Activated T-helper 9 cell treated with anti-CD3 and anti-CD28 coated beads, Interleukin-2, amount 50 U/mL, for 16 hours (primary cell): ENCODE measurements around the gene SCAMP4.
"Not testable (repeated sequence)": the region's sequence is repeated elsewhere in the genome, so short reads cannot be mapped to it uniquely, and the experiment has no call there.

ENCODE experiments used
- DNase-seq: peaks from one replicate; pipeline ENCODE4 v3.0.0-alpha.2; 2020; ENCODE audit warnings: low read depth

The SCAMP4 gene

DNA sequence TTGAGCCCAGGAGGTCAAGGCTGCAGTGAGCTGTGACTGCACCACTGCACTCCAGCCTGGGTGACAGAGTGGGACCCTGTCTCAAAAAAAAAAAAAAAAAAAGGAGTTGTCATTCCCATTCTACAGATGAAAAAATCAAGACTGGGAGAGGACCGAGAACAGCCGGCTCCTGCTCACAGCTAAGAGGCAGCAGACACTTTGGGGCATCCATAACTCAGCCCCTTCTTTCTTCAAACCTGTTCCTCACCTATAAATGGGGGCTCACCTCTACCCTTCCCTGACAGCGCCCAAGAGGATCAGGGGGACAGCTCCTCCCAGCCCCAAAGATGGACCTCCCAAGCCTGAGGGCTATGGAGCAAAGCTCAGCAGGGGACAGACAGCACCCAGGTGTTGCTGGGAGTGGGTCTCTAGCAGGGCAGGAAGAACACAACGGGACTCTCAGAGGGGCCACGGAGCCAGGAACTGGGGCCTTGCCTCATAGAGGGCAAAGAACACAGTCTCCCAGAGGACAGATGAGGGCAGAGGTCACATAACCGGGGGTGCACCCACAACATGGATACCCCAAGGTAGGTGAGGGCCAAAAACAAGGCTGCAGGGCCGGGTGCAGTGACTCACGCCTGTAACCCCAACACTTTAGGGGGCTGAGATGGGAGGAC, 38.4 kb upstream of the SCAMP4 start:
- DNase-seq = no peak

DNA sequence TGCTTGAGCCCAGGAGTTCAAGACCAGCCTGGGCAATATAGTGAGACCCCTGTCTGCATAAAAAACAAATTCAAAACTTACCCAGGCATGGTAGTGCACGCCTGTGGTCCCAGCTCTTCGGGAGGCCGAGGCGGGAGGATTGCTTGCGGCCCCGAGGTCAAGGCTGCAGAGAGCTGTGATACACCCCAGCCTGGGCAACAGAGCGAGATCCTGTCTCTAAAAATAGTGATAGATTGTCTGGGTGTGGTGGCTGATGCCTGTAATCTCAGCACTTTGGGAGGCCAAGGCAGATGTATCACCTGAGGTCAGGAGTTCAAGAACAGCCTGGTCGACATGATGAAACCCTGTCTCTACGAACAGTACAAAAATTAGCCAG, 37.9 kb upstream of the SCAMP4 start:
- DNase-seq = no peak

DNA sequence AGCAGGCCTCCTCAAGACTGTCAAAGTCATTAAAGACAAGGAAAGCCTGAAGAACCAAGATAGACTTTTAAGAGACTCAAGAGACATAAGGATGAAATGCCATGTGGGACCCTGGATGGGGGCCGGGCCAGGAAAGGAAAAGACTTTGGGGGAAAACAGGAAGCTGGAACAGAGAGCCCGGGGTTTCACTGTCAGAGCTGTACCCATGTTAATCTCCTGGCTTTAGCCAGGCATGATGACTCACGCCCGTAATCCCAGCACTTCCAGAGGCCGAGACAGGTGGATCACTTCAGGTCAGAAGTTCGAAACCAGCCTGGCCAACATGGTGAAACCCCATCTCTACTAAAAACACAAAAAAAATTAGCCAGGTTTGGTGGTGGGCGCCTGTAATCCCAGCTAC, 36.2 kb upstream of the SCAMP4 start:
- no peak for DNase-seq

DNA sequence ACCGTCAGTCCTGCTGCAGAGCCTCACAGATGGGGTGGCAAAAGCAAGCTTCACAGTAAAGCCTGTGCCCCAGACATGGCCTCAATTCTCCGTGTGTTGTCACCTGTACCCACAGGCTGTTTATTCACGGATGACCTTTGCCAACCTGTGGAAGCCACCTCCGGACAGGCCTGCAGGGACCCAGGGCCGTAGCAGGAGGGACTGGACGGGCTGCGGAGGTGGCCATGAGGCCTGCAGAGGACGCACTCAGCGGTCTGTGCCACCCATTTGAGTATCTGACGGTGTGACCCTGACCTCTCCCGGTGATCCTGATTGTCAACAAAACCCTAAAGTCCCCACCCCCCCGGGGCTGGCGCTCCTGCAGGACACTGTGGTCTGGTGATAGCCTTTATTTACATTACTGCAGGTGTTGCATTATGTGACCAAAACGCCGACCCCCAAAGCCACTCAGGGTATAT, 34.0 kb upstream of the SCAMP4 start:
- DNase-seq = no peak

DNA sequence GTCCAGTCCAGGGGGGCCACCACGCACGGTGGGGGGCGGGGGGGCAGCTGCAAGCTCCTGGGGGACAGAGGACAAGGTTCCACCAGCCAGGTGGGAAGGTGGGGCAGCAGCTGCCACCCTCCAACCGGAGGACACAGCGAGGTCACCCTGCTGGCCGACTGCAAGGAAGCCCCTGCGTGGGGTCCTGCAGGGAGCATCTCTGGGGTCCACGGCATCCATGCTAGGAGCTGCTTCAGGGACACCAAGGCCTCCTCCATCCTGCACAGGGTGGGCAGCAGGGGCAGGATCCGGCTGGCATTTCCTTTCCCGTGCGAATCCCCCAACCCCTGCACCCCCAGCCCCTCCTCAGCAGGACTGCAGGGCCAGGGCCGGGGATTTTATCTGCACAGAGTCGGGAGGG, 33.6 kb upstream of the SCAMP4 start:
- DNase-seq = no peak

DNA sequence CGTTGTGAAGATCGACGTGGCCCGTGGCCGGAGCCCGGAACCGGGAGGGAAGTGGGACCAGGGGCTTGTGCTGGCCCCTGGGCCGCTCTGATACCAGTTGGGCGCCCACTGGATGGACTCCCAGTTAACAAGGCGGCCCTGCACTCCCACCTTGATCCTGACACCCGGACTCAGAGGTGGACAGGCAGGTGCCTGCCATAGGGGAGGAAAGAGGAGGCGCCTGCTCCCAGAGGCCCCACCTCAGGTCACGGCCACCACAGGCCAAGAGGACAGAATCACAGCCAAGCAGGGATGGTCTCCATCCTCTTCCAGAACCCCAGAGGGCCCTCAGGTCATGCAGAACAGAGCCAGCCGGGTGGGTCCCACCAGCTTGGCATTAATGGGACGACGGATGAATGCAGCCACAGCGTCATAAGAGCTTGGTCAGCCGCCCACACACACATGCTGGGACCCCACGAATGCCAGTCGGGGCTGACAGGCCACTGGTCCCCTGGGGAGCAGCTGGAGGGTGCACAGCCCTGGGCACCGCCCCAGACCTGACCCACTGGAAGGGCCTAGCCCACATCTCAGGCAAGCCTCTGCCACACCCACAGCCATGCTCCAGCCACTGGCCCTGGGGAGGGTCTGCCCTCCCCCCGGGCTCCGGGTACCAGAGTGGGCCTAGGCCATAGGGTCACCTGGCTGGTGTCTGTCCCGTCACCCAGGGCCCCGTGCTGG, 32.2 kb upstream of the SCAMP4 start:
- no peak for DNase-seq

DNA sequence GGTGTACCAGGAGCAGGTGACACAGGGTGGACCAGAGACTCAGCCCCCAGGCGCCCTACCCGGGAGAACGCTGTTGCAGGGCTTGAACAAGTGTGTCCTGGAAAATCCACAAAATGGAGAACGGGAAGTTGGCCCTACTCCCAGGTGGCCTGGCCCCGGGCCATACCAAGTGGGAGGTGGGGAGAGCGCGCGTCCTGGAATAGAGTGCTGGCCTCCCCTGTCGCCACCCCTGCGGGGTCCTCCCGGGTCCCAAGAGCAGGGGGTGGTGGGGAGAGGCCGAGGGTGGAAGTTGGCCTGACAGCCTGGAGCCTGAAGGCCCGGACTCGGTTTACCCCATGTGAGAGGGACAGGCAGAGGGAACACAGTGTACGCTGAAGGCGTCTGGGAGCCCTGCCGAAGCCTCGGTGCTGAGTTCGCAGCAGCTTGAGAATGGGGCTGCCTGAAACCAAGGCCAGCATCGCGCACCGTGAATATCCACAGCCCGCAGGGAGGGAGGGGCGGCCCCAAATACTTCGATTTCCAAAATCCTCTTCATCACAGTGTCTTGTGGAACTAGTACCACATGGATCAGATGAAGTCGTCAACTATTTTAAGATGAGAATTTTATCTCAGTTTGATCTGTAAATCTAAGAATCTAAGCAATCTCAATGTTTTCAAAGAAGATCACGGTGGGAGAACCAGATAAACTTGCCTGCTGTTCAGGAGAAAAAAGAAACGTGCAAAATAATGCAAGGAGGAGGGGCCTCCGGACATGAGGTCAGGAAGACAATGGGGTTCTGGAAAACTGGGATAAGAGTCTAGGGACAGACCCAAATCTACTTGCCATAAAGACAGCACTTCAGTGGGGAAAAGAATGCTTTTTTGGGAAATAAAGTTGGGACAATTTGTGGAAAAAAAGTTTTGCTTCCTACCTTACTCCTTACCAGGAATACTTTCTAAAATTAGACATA, 31.4 kb upstream of the SCAMP4 start:
- no peak for DNase-seq

DNA sequence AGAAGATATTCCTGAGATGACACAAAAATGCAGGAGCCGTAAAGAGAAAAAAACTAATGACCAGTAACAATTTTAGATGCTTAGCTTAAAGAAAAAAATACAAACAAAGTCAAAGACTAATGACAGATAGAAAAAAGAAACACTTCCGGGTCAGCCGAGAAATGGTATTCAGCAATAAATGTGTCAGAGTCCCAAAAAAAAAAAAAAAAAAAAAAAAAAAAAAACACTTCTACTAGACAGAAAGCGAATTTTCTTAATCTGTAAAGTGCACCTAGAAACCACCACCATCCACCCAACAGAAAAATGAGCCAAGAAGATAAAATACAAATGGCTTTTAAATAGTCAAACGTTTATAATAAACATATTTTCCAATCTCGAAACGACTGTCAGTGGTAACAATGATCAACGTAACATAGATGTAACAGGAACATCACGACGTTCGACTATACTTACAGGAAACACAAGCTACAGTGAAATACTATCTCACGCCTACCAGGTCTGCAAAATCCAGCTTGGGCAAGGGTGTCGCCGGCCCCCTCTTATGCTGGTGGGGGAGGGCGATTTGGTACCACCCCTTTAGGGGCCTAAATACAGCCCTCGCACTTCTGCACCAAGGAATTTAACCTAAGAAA, 30.5 kb upstream of the SCAMP4 start:
- DNase-seq = no peak

DNA sequence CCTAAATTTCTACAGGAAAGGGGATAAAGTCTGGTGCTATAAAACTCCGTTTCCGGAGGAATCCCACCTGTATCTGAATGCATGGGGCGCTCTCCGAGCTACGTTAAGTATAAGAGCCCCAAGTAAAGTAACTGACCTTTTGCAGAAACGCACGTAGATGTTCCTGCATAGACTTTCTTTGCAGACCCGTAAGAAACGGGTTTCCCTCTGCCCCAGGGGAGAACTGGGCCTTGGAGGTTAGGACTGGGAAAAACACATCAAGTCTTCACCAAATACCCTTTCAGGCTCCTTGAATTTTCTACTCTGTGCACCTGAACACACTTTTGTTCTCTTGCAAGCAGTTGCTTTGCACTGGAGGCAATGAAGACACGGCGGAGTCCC, 29.9 kb upstream of the SCAMP4 start:
- not testable (repeated sequence) for DNase-seq

DNA sequence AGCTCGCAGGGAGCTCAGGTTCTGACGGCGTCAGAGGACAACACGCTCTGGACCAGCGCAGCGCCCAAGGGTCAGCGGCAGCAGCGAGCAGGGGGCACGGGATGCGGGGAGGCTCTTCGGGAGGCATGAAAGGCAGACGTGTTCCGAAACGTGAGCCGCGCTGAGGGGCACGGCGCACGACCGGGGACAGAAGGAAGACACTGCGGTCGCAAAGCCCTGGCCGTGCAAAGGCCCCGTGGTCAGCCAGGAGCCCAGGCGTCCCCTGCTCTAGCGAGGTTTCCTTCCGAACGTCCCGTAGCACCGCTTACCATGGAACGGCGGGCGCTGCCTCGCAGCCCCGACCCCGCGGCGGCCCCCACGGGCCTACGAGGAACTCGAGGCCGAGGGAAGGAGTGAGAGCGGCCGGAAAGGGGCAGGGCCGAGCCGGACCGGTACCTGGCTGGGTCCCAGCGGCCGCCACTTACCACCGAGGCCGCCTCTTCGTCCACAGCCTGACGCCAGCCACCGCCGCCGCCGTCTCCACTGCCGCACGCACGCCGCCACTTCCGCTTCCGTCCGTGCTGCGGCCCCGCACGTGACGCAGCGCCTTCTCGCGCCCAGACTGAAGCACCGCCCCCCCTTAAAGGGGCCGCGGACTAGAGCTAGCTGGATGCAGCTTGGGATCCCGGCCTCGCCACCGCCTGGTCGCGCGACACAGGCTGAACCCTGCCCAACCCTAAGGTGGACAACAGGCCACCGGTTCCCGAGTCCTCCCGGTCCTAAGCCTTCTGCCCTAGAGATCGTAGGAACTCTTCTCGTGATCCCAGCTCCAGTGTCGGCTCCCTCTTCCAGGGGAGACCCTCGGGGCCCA, 29.3 kb upstream of the SCAMP4 start:
- peak; percentile 83 for DNase-seq

DNA sequence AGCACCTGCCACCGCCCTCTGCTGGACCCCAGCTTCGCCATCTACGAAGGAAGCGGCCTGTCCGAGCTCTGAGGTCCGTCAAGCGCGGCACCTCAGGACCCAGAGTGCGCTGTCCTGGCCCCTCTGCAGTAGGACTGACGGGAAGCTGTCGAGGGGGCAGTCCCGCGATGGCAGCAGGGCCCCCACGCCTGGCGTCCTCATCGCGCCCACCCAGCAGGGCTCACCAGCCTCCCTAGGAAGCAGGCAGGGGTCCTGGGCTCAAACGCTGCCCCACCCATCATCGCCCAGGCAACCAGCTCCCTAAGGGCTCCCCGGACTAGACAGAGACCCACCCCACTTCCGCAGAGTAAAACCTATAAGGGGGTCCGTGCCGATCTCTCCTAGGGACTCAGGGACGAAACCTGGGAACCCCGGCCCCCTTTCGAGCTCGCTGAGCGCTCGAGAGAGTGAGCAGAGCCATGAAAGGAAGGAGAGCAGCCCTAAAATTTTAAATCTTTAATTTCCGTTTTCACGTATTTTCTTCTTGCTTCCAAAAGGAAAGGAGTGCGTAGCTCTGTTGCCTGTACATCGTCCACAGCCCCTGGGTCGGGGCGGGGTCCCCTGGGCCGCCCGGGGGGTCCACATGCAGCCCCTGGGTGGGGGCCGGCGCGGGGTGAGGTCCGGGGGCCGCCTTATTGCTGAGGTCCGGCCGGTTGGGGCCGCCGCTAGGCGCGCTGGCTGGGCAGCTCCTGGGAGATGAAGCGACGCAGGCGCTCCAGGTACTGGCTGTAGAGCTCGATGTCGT, 28.5 kb upstream of the SCAMP4 start:
- DNase-seq = not testable (repeated sequence)

DNA sequence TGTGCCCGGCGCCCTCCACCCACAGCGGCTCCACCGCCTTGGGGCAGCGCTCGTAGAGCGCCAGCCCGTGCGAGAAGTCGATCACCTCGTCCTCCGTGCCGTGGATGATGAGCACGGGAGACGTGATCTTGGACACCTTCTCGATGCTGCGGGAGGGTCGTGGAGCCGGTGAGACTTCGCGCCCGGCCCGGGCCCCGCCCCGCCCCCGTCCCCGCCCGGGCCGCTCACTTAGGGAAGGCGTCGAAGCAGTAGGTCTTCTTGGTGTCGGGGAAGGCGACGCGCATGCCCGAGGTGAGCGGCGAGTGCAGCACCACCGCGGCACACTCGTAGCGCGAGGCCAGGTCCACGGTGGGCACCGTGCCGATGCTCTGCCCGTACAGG, 27.9 kb upstream of the SCAMP4 start:
- DNase-seq = not testable (repeated sequence)

DNA sequence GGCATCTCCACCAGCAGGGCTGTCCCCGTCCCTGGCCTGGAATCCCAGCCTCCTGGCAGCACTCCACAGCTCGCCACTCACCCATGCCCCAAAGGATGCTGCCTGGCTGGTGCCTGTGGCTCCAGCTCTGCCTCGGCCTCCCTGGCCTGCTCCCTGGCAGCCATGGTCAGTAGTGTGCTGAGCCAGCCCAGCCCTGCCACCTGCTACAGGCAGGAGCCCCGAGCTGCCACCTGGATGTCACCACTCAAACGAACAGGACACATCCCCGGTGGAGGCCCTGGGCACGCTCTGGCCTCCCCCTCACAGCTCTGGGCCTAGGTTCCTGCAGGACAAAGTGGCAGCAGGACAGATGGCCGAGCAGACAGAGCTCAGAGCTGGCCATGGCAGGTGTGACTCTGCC, 26.6 kb upstream of the SCAMP4 start:
- not testable (repeated sequence) for DNase-seq

DNA sequence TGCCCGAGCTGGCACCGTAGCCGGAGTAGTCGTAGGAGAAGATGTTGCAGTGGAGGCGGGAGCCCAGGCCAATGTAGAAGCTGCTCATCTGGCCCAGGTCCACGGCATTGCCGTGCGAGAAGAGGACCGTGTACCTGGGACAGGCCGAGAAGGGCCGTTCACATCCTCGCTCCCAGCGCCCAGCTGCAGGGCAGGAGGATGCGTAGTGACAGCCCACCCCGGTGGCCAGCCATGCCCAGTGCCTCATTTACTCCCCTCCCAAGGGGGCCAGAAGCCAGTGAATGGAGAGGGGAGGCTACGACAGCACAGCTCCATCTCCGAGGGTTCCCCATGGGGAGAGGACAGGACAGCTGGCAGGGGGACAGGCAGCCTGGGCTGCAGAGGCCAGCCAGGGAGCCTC, 25.2 kb upstream of the SCAMP4 start:
- DNase-seq = not testable (repeated sequence)

DNA sequence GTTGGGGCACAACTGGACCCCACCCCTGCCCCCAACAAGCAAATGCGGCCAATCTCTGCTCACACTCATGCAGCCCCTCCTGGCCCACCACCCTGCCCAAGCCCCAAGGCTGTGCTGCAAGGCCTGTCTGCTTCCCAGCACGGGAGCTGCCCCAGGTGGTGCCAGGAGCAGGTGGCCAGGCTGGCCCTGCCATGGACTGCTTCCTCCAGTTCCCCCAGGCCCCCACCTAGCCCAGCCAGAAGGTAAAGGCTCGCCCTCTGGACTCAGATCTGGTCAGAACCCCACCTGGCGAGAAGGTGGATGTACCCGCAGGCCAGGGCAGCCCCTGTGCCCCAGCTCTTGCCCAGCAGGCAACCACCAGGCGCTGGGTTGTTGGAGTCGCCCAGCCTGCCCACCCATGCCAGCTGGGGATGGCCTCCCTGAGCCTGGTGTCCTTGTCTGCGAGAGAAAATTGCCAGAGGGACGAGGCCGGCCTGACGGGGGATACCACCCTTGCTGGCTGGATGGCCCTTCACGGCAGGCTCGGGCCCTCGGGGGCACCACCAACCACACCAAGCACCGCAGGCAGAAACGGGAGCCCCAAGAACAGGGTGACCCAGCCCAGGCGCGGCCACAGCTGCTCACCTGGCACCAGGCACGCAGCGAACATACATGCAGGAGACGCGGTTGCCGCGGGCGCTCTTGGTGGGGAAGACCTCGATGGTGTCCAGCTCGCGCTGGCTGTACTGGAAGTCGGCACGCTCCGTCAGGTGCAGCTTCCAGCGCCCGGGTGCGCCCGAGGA, 24.4 kb upstream of the SCAMP4 start:
- DNase-seq = no peak

DNA sequence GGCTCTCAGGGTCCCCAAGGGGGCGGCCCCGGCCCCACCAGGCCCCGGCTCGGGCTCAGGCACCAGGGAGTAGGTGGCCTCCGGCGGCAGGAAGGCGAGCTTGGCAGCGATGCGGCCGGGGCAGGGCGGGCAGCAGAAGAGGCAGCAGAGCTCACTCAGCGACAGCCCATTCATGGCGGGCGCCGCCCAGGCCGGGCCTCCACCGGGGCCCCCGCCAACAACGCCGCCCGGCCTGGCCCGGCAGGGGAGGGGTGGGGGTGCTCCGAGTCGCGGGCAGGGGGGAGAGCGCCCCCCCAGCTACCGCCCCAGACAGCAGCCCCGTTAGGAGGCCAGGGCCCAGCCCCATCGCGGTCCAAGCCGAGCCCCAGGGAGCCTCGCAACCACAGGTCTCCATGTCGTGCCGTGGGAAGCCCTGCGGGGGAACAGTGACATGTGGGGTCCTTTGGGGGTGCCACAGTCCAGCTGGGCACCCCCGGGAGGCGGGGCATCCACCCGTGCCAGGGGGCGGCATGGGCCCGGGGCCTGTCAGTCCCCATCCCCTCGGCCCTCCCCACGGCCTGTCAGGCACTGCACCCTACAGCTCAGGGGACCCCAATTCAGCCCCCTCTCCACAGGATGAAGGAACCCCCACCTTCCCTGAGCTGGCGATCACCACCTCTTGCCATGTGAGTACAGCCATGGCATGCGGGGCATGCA, 23.7 kb upstream of the SCAMP4 start:
- DNase-seq = not testable (repeated sequence)

DNA sequence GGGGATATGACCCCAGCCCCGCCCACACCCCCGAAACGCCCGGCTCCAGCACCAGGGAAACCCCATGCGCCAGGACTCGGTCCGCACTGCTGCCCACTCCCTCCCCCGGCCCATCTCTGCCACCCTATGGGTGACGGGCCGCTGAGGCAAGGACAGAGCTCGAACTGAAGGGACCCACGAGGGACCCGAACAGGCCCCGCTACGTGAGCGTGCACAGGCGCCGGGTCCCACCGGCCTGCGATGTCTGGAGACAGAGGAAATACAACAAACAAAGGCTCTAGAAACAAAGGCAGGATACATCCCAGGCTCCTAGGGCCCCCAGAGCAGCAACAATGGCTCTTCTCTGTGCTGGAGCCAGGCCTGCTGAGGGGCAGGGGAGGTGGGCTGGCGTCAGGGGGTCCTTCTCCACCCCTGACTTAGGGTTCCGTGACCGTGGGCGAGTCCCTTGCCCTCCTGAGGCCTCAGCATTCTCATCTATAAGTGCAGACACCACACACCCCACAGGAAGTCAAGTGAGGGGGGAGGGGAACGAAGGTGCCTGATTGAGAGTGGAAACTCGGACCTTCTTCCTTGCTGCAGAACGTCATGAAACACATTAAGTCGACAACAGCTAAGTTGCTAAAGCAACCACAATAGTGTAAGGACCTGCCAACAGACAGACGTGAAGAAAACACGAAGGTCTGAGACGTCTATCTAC, 23.0 kb upstream of the SCAMP4 start:
- peak; percentile 49 for DNase-seq
